BE2C (cell line): ENCODE data around the gene RHOH.

ENCODE experiments used
- DNase-seq: peaks from one replicate; pipeline ENCODE4 v3.0.0-alpha.2; 2020
- H3K27me3 ChIP-seq: fragments of 250-450 bp; sonication (Bioruptor Pico); 2 replicates; pipeline ENCODE4 v1.5.1; 2020; ENCODE audit warnings: mild to moderate bottlenecking
- H3K36me3 ChIP-seq: fragments of 250-450 bp; sonication (Bioruptor Pico); 2 replicates; pipeline ENCODE4 v1.5.1; 2020; ENCODE audit warnings: mild to moderate bottlenecking
- H3K4me1 ChIP-seq: fragments of 250-450 bp; sonication (Bioruptor Pico); 2 replicates; pipeline ENCODE4 v1.5.1; 2020
- H3K4me3 ChIP-seq: 2 replicates; pipeline ENCODE4 v1.5.1; 2011; ENCODE audit warnings: low read depth, low read length
- H3K9me3 ChIP-seq: fragments of 250-450 bp; sonication (Bioruptor Pico); 2 replicates; pipeline ENCODE4 v1.5.1; 2020
- TF ChIP-seq, protein P1 (sequence below): IDR thresholded peaks from 2 replicates; pipeline ENCODE4 v1.5.1; 2012; ENCODE audit warnings: mild to moderate bottlenecking, low read depth, low read length

Gene RHOH

DNA sequence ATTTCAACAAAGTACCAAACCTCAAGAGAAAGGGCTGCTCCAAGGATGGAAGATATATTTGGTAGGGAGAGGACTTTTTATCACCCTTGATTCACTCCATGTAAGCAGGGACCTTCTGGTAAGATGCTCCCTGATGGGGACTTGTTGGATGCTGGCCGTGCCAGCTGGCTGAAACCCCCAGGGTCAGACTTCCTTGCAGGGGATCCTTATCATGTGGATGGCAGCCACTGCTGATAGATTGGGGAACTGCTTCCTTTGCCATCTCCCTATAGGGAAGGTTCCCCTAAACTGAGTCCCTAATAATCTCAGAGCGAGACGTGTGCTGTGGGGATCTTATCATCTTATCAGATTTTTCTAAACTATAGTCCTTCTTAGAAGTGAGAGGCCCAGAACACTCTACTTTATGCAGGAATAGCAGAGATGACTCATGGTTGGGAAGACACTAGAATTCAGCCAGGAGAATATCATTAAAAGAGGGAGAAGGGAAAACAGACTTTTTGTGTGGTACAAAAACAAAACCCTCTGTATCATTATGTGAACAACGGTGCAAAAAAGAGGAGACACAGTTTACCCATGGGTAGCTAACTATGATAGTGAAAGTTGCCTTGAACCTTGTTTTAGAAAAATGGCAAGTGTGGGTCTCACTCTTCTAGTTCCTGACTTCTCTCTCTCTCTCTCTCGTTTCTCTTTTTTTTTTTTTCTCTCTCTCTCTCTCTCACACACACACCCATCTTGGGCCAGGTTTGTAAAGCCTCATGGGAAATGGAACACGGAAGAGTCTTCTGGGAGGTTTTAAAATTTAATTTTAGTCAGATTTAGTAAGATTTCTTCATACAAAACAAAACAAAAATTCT lies 16.1 kb downstream of the RHOH start:
- peak; percentile 16 for DNase-seq
- H3K9me3 ChIP-seq, result no peaks in the 10 kb centered on the region
- TF ChIP-seq, protein P1, sequence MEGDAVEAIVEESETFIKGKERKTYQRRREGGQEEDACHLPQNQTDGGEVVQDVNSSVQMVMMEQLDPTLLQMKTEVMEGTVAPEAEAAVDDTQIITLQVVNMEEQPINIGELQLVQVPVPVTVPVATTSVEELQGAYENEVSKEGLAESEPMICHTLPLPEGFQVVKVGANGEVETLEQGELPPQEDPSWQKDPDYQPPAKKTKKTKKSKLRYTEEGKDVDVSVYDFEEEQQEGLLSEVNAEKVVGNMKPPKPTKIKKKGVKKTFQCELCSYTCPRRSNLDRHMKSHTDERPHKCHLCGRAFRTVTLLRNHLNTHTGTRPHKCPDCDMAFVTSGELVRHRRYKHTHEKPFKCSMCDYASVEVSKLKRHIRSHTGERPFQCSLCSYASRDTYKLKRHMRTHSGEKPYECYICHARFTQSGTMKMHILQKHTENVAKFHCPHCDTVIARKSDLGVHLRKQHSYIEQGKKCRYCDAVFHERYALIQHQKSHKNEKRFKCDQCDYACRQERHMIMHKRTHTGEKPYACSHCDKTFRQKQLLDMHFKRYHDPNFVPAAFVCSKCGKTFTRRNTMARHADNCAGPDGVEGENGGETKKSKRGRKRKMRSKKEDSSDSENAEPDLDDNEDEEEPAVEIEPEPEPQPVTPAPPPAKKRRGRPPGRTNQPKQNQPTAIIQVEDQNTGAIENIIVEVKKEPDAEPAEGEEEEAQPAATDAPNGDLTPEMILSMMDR, result no peak
- no peaks in the 10 kb centered on the region for H3K36me3 ChIP-seq
- H3K4me1 ChIP-seq, result peaks cover 11% of the 10 kb centered on the region
- no peak overlapping the region for H3K4me3 ChIP-seq
- H3K27me3 ChIP-seq, result no peaks in the 10 kb centered on the region

DNA sequence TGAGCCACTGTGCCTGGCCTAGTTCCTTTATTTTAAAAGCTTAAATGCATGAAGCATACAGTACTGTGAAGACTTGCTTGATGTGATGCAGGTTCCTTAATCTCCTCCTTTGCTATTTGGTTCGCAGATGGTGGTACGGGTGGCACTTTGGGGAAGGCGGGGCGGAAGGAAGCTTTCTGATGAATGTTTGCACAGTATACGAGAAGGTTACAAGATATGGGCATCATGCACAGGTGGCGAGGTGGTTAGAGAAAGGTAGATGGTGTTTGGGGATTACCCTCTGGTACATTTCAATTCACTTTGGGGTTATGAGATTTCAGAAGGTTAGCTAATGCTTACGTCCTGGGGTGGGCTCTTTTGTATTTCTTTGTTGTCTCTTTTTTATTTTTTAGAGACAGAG lies 17.2 kb downstream of the RHOH start:
- H3K4me3 ChIP-seq, result no peak overlapping the region
- peaks cover 11% of the 10 kb centered on the region for H3K4me1 ChIP-seq
- H3K27me3 ChIP-seq, result no peaks in the 10 kb centered on the region
- TF ChIP-seq, protein P1, result no peak
- no peak for DNase-seq
- H3K36me3 ChIP-seq, result no peaks in the 10 kb centered on the region
- H3K9me3 ChIP-seq, result no peaks in the 10 kb centered on the region

DNA sequence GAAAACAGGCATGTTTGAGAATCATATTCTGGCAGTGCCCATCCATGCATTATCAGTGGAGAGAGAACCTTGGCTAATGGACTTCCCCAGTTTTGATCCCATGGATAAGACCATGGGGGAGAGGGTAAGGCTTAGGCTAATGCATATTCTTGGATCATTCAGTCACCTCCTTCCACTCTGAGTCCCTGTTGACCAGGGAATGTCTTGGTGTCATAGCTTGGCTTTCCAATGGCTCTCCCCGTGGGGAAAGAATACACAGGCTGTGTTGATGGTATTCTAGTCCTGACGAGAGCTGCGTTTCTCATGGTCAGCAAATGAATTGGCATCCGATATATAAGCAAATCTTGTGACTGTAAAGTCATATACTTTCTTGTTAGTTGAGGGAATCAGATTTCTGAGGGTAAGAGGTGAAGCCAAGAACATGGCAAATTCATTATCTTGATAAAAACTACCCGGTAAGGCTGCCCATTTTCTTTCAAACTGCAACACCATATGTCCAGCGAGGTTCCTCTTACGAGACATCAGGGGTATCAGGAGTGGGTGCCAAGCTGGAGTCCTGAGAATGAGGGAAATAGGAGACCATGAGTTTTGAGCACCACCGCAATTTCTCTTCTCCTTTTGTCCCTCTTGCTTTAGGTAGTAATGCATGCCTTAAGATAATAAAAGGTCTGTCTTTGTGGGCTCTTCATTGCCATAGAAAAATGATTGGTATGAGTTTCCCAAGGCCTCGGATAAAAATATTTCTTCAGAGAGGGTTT lies 18.0 kb downstream of the RHOH start:
- Histone ChIP-seq H3K4me3 (no peak overlapping the region), H3K4me1 (peaks cover 11% of the 10 kb centered on the region), H3K27me3 (no peaks in the 10 kb centered on the region), H3K36me3 (no peaks in the 10 kb centered on the region), H3K9me3 (no peaks in the 10 kb centered on the region)
- TF ChIP-seq, protein P1, result no peak
- DNase-seq, result no peak

DNA sequence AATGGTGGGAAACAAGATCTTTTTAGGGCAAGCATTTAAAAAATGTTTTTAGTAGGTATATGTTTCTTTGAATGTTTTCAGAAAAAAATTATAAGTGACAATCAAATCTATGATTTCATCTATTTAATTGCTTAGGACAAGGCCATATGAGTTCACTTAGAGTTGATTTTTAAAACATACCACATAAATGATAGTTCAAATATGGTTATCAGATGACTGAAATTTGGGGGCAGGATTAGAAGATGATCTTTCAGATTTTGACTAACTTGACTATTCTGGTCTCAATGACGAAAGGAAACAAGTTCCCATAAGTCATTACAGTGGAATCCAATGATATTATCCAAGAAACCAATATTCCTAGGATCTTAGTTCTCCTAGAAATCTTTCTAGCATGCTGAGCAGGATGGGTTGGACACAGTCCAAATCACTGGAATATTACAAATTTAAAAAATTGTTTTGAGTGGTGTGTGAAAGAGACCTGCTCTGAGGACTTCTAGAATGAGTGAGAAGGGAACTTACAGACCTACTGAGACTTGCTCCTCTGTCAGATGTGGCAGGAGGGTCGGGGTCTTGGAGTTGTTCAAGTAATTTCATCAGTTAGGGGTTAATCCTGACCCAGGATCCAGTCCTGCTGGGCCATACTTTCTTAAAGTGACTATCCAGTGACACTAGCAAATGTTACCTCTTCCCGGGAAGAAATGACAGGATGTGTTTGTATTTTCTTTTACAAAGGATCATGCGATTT lies 20.0 kb downstream of the RHOH start:
- DNase-seq, result no peak
- no peaks in the 10 kb centered on the region for H3K36me3 ChIP-seq

DNA sequence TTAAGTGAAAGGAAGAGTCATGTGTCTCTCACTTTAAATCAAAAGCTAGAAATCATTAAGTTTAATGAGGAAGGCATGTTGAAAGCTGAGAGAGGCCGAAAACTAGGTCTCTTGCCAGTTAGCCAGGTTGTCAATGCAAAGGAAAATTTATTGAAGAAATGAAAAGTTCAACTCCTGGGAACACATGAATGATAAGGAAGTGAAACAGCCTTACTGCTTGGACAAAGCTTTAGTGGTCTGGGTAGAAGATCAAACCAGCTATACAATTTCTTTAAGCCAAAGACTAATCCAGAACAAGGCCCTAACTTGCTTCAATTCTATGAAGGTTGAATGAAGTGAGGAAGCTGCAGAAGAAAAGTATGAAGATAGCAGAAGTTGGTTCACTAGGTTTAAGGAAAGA lies 24.9 kb downstream of the RHOH start:
- TF ChIP-seq, protein P1, result no peak
- Histone ChIP-seq H3K9me3 (no peaks in the 10 kb centered on the region), H3K4me1 (no peaks in the 10 kb centered on the region), H3K27me3 (no peaks in the 10 kb centered on the region), H3K36me3 (no peaks in the 10 kb centered on the region), H3K4me3 (no peak overlapping the region)
- DNase-seq, result no peak

More for the DNA sequence above, 20.0 kb downstream of the RHOH start:
- H3K4me3 ChIP-seq, result no peak overlapping the region
- TF ChIP-seq, protein P1, result no peak
- no peaks in the 10 kb centered on the region for H3K9me3 ChIP-seq
- H3K27me3 ChIP-seq, result no peaks in the 10 kb centered on the region
- peaks cover 11% of the 10 kb centered on the region for H3K4me1 ChIP-seq
